Mammary epithelial cell (primary cell): ENCODE data around the gene TXNRD2.

Experiments
- EZH2 ChIP-seq: IDR thresholded peaks from 2 replicates; pipeline ENCODE4 v1.6.1; 2012; ENCODE audit warnings: low read length, inconsistent platforms, borderline replicate concordance
- TF ChIP-seq, protein P1 (sequence below), 2 donors: IDR thresholded peaks in 1 of 2; conservative IDR thresholded peaks in 1 of 2; 2 replicates each; pipeline ENCODE4 v1.5.1; 2011 to 2012; ENCODE audit warnings: inconsistent platforms in 2 of 2, low read length in 2 of 2, mild to moderate bottlenecking in 2 of 2, control low read depth in 1 of 2, low read depth in 1 of 2; ENCODE audit not compliant: insufficient read depth in 1 of 2; ENCODE audit errors: extremely low read depth in 1 of 2

DNA sequence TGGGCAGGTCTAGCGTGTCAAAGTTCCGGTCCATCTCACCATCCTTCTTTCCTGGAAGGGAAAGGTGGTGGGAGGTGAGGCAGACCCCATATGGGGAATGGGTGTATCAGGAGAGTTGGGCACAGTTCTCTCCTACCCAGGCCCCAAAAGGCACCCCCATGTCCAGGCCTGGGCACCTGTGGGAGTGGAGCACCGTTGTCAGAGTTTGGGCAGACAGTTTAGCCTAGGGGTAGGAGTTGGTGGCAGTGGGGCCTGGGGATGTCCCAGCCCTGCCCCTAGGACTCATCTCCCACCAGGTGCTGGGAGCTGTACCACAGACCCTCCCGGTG lies 34.1 kb upstream of the TXNRD2 start:
- TF ChIP-seq EZH2, result no peak
- TF ChIP-seq, protein P1, sequence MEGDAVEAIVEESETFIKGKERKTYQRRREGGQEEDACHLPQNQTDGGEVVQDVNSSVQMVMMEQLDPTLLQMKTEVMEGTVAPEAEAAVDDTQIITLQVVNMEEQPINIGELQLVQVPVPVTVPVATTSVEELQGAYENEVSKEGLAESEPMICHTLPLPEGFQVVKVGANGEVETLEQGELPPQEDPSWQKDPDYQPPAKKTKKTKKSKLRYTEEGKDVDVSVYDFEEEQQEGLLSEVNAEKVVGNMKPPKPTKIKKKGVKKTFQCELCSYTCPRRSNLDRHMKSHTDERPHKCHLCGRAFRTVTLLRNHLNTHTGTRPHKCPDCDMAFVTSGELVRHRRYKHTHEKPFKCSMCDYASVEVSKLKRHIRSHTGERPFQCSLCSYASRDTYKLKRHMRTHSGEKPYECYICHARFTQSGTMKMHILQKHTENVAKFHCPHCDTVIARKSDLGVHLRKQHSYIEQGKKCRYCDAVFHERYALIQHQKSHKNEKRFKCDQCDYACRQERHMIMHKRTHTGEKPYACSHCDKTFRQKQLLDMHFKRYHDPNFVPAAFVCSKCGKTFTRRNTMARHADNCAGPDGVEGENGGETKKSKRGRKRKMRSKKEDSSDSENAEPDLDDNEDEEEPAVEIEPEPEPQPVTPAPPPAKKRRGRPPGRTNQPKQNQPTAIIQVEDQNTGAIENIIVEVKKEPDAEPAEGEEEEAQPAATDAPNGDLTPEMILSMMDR (conservative IDR thresholded peaks at IDR 0.05 in 1 of 2, IDR thresholded peaks at IDR 0.05 in 1 of 2; ENCODE audit: extremely low read depth in 1 of 2, insufficient read depth in 1 of 2, low read depth in 1 of 2, low read length in 2 of 2), result no peak
